Fibroblast of the aortic adventitia (primary cell): ENCODE results near the gene TWF2. TPM values are rescaled to one million over a fixed set of nuclear protein-coding genes. Genes with fewer than 3 reads are reported as not detected.

Experiments
- DNase-seq: peaks from one replicate; pipeline ENCODE4 v3.0.0-alpha.2; 2010; ENCODE audit warnings: low read depth
- H3K4me3 ChIP-seq: 2 replicates; pipeline ENCODE4 v1.5.1; 2011; ENCODE audit warnings: low read depth, mild to moderate bottlenecking, control low read depth, low read length, moderate library complexity
- total RNA-seq: library from RNA; depleted of rRNA; stranded (reverse); fragments of >200 nt; gene quantifications from 2 replicates; pipeline ENCODE4 v1.2.3, GENCODE V29; 2012; ENCODE audit warnings: low replicate concordance
- TF ChIP-seq, protein P1 (sequence below): IDR thresholded peaks from 2 replicates; pipeline ENCODE4 v1.5.1; 2011; ENCODE audit warnings: mild to moderate bottlenecking, low read length, control low read depth, inconsistent platforms; ENCODE audit not compliant: insufficient read depth

The TWF2 gene
- total RNA-seq, 1 donor: 109 TPM

DNA sequence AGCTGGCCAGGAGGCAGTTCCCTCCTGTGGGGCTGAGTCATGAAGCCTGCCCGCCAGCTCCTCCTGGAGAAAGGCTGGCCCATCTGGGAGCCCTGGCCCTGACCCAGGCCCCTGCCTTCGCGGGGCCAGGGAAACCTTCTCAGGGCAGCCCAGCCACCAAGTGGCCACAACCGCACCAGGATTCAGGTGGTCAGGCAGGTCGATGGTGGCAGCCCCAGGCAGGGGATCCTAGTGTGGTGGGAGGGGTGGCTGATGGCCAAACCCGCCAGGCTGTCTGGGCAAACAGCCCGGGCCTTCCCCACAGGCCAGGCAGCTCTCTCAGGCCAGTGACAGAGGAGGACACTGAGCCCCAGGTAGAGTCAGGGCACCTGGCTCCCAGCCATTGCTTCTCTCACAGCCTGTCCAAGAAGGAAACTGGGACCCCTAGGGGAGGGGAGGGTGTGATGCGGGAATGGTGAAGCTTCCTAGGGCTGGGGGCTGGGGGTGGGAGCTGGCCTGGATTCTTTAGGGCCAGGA, 1.2 kb downstream of the TWF2 start:
- H3K4me3 ChIP-seq: peak overlapping the region; percentile 78
- TF ChIP-seq, protein P1, sequence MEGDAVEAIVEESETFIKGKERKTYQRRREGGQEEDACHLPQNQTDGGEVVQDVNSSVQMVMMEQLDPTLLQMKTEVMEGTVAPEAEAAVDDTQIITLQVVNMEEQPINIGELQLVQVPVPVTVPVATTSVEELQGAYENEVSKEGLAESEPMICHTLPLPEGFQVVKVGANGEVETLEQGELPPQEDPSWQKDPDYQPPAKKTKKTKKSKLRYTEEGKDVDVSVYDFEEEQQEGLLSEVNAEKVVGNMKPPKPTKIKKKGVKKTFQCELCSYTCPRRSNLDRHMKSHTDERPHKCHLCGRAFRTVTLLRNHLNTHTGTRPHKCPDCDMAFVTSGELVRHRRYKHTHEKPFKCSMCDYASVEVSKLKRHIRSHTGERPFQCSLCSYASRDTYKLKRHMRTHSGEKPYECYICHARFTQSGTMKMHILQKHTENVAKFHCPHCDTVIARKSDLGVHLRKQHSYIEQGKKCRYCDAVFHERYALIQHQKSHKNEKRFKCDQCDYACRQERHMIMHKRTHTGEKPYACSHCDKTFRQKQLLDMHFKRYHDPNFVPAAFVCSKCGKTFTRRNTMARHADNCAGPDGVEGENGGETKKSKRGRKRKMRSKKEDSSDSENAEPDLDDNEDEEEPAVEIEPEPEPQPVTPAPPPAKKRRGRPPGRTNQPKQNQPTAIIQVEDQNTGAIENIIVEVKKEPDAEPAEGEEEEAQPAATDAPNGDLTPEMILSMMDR: no peak
- DNase-seq: peak; percentile 85

DNA sequence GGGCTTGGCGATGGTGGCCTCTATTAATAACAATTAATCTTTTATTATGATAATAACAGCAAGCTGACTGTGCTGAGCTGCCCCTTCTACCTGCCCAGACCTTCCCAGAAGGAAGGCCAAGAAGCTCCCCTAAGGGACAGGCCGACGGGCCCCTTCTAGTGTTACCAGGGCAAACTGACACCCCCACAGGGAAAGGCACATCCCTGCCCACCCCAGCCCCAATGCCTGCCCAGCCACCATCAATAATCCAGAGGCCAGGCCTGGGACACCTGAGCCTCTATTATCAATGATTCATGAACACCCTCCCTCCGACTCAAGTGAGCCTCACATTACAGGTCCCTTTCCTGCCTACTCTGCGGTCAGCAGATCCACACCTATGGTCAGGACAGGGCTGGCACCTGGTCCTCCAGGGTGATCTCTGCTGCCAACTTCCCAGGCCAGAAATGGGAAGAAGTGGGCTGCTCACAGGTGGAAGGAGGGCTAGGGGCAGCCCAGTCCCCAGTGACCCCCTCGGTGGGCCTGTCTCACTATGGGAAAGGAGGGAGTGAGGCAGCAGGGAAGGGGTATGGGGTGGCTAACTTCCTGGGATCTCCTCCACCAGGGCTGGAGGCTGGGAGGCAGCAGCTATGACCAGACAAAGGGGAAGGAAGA, 1.8 kb downstream of the TWF2 start:
- TF ChIP-seq, protein P1: no peak
- DNase-seq: no peak
- peak overlapping the region; percentile 78 for H3K4me3 ChIP-seq

DNA sequence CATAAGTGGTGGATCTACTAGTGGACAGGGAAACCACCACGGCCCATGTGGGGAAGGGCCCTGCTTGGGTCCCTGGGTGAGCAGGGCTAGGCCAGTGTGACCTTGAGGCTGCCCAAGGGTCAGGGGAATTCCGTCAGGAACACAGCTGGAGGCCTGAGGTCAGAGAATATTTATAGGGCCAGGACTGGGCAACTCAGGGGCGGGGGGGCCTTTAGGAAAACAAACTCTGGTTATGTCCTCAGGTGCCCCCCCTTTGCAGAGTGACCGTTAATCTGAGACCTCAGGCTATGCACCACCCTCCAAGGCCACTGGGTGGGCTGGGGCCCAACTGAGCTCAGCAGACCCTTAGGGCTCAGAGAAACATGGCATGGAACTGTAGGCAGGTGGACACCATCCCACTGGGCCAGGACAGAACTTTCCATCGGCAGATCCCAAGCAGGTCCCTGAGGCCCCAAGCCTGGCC, 2.5 kb downstream of the TWF2 start:
- peak overlapping the region; percentile 35 for H3K4me3 ChIP-seq
- DNase-seq: no peak
- TF ChIP-seq, protein P1: no peak

DNA sequence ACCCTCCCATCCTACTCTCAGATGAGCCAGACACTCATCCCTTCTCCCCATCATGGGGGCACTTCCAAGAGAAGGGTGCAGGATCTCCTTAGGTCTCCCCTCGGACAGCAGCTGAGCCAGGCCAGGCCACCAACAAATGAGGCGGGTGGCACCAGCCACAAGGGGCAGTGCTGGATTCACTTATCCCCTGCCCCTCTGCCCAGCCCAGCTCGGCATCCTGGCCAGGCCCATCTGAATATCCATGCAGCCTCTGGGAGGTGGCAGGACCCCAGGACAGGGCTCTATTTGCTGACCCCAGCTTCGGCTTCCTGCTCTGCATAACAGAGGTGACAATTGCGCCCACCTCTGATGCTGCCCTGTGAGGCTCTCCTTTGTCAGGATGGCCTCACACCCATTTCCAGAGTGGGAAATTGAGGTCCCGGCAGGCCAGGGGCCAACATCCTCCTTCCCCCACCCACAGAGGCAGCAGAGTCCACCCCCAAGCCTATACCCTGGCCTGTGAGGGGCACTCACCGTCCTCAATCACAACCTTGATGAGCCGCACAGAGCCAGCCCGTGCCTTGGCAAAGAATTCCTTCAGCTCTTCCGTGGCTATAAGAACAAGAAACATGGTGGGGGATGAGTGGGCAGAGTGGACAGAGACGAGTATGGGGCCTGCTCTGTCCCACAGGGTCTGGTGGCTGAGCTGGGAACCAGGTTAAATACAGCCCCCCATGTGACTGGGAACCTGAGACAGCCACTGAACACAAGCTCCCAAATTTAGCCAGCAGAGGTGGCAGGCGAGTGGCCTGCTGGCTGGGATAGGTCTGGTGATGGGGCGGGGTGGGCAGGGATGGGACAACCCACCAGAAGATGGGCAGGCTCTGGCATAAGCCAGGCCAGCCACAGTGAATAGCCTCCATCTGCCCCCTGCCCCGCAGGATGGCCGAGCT, 4.2 kb downstream of the TWF2 start:
- TF ChIP-seq, protein P1: no peak
- no peak for DNase-seq
- H3K4me3 ChIP-seq: no peak overlapping the region

DNA sequence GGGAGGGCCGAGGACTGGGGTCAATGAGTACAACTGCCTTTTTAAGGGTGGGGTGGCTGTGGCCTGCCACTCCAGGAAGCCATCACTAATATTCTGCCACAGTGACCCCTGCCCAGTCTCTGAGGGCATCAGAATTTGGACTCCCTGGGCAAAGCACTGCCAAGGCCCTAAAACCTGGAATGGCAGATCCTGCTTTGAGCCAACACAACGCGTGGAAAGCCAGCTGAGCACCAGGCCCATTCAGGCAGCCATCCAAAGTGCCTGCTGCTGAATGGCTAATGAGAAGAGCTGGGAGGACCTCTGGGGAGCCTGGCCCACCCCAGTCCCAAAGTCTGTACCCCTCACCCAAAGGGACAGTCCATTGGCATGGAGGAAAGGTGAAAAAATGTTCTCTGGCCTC, 5.0 kb downstream of the TWF2 start:
- DNase-seq: no peak
- TF ChIP-seq, protein P1: no peak
- H3K4me3 ChIP-seq: no peak overlapping the region

DNA sequence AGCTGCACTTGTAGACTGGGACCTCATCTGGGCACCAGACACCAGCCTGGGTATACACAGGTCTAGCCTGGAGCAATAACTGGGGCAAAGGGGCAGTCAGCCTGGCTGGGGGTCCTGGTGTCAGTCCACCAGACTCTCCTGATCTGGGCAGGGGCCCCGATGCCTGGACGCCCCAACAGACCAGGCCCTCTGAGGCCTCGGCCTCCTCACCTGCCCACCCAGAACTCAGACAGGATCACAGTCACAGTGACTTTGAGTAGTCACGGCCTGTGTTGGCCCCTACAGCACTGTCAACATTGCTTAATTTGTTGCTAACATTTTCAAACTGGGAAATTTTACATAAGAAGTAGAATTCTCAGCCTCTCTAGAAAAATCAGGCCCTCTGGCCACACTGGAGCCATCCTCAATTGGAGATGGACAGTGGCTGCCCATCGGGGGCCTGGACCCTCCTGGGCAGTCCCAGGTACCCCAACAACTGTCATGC, 5.8 kb downstream of the TWF2 start:
- H3K4me3 ChIP-seq: no peak overlapping the region
- DNase-seq: no peak
- TF ChIP-seq, protein P1: no peak
